ENCODE results near the gene SLC39A8. TPM values are rescaled to one million over a fixed set of nuclear protein-coding genes. Genes with fewer than 3 reads are reported as not detected.

Gene SLC39A8
- polyA plus RNA-seq, 1 of the 3 experiments (the other 2 are of a cell fraction): 1.5 TPM

DNA sequence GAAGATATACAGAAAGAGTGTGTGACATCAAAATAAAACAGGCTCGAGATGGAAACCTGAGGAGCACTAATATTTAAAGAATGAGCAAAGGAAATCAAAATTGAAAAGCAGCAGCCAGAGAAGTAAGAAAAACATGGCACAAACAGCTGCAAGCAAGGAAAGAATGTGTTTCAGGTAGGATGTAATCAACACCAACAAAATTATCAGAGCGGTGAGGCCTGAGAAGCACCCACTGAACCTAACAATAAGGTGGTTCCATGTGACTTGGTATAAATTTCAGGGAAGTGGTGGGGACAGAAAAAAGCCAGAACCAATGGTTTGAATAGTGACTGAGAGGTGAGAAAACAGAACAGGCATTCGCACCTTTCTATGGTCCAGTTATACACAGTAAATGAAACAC is 11.5 kb downstream of the SLC39A8 start (continued):
- TF ChIP-seq, protein P1, sequence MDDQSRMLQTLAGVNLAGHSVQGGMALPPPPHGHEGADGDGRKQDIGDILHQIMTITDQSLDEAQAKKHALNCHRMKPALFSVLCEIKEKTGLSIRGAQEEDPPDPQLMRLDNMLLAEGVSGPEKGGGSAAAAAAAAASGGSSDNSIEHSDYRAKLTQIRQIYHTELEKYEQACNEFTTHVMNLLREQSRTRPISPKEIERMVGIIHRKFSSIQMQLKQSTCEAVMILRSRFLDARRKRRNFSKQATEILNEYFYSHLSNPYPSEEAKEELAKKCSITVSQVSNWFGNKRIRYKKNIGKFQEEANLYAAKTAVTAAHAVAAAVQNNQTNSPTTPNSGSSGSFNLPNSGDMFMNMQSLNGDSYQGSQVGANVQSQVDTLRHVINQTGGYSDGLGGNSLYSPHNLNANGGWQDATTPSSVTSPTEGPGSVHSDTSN (IDR thresholded peaks at IDR 0.05): no peak
- no peak for TF ChIP-seq SMC3 (IDR thresholded peaks at IDR 0.05; ENCODE audit: low read depth, low read length)
- no peak for TF ChIP-seq RCOR1 (IDR thresholded peaks at IDR 0.05; ENCODE audit: low read length)
- no peak for TF ChIP-seq FOSL2 (IDR thresholded peaks at IDR 0.05; ENCODE audit: borderline replicate concordance, low read depth)

DNA sequence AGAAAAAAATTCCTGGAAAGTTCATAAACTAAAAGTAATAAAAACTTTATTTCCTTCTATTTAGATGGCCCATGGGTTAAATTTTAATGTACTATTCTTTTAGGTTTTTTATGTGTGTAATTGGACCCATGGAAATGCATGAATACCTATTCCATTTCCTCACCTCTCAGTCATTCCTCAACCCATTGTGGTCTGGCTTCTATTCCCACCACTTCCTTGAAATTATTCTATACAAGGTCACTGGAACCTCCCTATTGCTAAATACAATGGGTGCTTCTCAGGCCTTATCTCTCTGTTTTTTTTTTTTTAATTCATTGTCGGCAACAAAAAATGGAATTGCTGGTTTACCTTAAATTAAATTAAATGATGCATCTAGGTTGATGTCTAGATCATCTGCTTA is 17.2 kb downstream of the SLC39A8 start:
- Histone ChIP-seq H3K4me3 (ENCODE audit: low read depth in 2 of 2, low read length in 1 of 2) (no peak overlapping the region), H3K27ac (ENCODE audit: low read depth in 2 of 2, low read length in 1 of 2) (no peak overlapping the region), H3K27me3 (ENCODE audit: insufficient read depth) (no peaks in the 10 kb centered on the region), H3K36me3 (replicated peaks in 1 of 2; ENCODE audit: control insufficient read depth in 1 of 2, insufficient read depth in 2 of 2, low read length in 1 of 2) (no peaks in the 10 kb centered on the region), H3K4me1 (ENCODE audit: control insufficient read depth in 1 of 2, insufficient read depth in 2 of 2, low read depth in 1 of 2, low read length in 1 of 2) (peaks cover 0 to 5% of the 10 kb centered on the region in 2 experiments; a peak in 1 of 4 replicates), H3K4me2 (no peak overlapping the region), H3K79me2 (ENCODE audit: insufficient read depth) (no peaks in the 10 kb centered on the region), H3F3A (replicated peaks; ENCODE audit: insufficient read depth) (no peaks in the 10 kb centered on the region), H2AFZ (ENCODE audit: low read depth) (no peak overlapping the region), H3K9me2 (no peaks in the 10 kb centered on the region), H4K20me1 (ENCODE audit: insufficient read depth) (no peaks in the 10 kb centered on the region), H3K9ac (no peak overlapping the region), H3K9me3 (no peaks in the 10 kb centered on the region)
- POLR2A ChIA-PET: no interaction called here
- WGBS (ENCODE audit: low lambda C conversion rate): 84% methylated on average over 1 of the region's 1 CpG
- CTCF ChIA-PET: no interaction called here
- no peak for DNase-seq
- TF ChIP-seq POLR2AphosphoS5 (IDR thresholded peaks at IDR 0.05; ENCODE audit: low read depth, low read length): no peak
- TF ChIP-seq, protein P2, sequence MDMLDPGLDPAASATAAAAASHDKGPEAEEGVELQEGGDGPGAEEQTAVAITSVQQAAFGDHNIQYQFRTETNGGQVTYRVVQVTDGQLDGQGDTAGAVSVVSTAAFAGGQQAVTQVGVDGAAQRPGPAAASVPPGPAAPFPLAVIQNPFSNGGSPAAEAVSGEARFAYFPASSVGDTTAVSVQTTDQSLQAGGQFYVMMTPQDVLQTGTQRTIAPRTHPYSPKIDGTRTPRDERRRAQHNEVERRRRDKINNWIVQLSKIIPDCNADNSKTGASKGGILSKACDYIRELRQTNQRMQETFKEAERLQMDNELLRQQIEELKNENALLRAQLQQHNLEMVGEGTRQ (IDR thresholded peaks at IDR 0.05; ENCODE audit: borderline replicate concordance, low read depth, low read length): no peak
- TF ChIP-seq RXRA (IDR thresholded peaks at IDR 0.05; ENCODE audit: borderline replicate concordance, low read depth): no peak
- no peak for TF ChIP-seq NFIC (IDR thresholded peaks at IDR 0.05; ENCODE audit: borderline replicate concordance)
- TF ChIP-seq FOSL2 (IDR thresholded peaks at IDR 0.05; ENCODE audit: borderline replicate concordance, low read depth): no peak
- no peak for TF ChIP-seq EP300 (IDR thresholded peaks at IDR 0.05; ENCODE audit: borderline replicate concordance in 1 of 2, low read depth in 1 of 2, low read length in 1 of 2)
- TF ChIP-seq, protein P3, sequence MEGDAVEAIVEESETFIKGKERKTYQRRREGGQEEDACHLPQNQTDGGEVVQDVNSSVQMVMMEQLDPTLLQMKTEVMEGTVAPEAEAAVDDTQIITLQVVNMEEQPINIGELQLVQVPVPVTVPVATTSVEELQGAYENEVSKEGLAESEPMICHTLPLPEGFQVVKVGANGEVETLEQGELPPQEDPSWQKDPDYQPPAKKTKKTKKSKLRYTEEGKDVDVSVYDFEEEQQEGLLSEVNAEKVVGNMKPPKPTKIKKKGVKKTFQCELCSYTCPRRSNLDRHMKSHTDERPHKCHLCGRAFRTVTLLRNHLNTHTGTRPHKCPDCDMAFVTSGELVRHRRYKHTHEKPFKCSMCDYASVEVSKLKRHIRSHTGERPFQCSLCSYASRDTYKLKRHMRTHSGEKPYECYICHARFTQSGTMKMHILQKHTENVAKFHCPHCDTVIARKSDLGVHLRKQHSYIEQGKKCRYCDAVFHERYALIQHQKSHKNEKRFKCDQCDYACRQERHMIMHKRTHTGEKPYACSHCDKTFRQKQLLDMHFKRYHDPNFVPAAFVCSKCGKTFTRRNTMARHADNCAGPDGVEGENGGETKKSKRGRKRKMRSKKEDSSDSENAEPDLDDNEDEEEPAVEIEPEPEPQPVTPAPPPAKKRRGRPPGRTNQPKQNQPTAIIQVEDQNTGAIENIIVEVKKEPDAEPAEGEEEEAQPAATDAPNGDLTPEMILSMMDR (IDR thresholded peaks at IDR 0.05): no peak
- no peak for TF ChIP-seq MXI1 (IDR thresholded peaks at IDR 0.05; ENCODE audit: low read depth, low read length)
- no peak for TF ChIP-seq EZH2phosphoT487 (IDR thresholded peaks at IDR 0.05; ENCODE audit: borderline replicate concordance, low read depth)
- no peak for TF ChIP-seq FOXJ3 (CRISPR knock-in tag; IDR thresholded peaks at IDR 0.05)
- TF ChIP-seq, protein P4, sequence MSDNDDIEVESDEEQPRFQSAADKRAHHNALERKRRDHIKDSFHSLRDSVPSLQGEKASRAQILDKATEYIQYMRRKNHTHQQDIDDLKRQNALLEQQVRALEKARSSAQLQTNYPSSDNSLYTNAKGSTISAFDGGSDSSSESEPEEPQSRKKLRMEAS (IDR thresholded peaks at IDR 0.05; ENCODE audit: low read depth): no peak
